Heart left ventricle (tissue), 16 donors: Measurements from ENCODE around the gene TOR4A. TPM values are rescaled to one million over a fixed set of nuclear protein-coding genes. Genes with fewer than 3 reads are reported as not detected.

Experiments used
- ATAC-seq, 4 donors: fragments of 200-7000 bp; cut with Tn5 transposase; one replicate each; pipeline ENCODE4 v1.9.1; 2020 to 2022; ENCODE audit warnings: moderate library complexity in 4 of 4, mild to moderate bottlenecking in 3 of 4, moderate number of reproducible peaks in 1 of 4
- DNase-seq, 5 donors: peaks; one replicate each; pipeline ENCODE4 v3.0.0-alpha.2; 2020
- H3K27ac ChIP-seq, 12 donors: fragments of 200-600 bp; sonication (generic) in 4 of 12; one replicate each; pipeline versions ENCODE4 v1.5.0 to v1.8.0; 2016 to 2022; ENCODE audit warnings: mild to moderate bottlenecking in 2 of 12
- H3K27me3 ChIP-seq, 9 donors: fragments of 200-600 bp; sonication (generic) in 2 of 9; one replicate each; pipeline versions ENCODE4 v1.5.1 to v1.8.0; 2016 to 2022; ENCODE audit warnings: mild to moderate bottlenecking in 3 of 9
- H3K36me3 ChIP-seq, 9 donors: fragments of 200-600 bp; sonication (generic) in 2 of 9; one replicate each; pipeline versions ENCODE4 v1.5.0 to v1.8.0; 2018 to 2022; ENCODE audit warnings: mild to moderate bottlenecking in 2 of 9
- H3K4me1 ChIP-seq, 12 donors: fragments of 200-600 bp; sonication (generic) in 4 of 12; one replicate each; pipeline versions ENCODE4 v1.5.0 to v1.8.0; 2016 to 2022; ENCODE audit warnings: mild to moderate bottlenecking in 3 of 12
- H3K4me3 ChIP-seq, 12 donors: fragments of 200-600 bp; sonication (generic) in 4 of 12; one replicate each; pipeline versions ENCODE4 v1.5.0 to v1.8.0; 2017 to 2022; ENCODE audit warnings: mild to moderate bottlenecking in 9 of 12, moderate library complexity in 4 of 12
- H3K9me3 ChIP-seq, 12 donors: fragments of 200-600 bp; sonication (generic) in 4 of 12; one replicate each; pipeline versions ENCODE4 v1.5.0 to v1.8.0; 2016 to 2022; ENCODE audit warnings: mild to moderate bottlenecking in 1 of 12
- CTCF ChIP-seq, 12 donors: fragments of 200-600 bp; sonication (generic) in 4 of 12; IDR thresholded peaks; one replicate each; pipeline versions ENCODE4 v1.5.0 to v1.8.0; 2018 to 2022; ENCODE audit warnings: antibody characterized with exemption in 12 of 12, mild to moderate bottlenecking in 5 of 12
- POLR2A ChIP-seq, 2 donors: fragments of 450-650 bp; IDR thresholded peaks; one replicate each; pipeline ENCODE4 v1.6.1; 2017; ENCODE audit warnings: antibody characterized with exemption in 2 of 2, mild to moderate bottlenecking in 2 of 2, moderate library complexity in 2 of 2
- WGBS, 4 donors: extraction: QIAGEN DNeasy Blood & Tissue Kit in 2 of 4; methylation state at CpG; one replicate each; pipeline versions ENCODE4 v1.1.5 to v1.1.7; 2013 to 2018; 5-methylcytosine and 5-hydroxymethylcytosine counted together
- intact Hi-C, 10 donors: fragments of 100-400 bp; cut with DNase I; formaldehyde crosslinking; loops; one replicate each; pipeline versions ENCODE4 v1.11.1 to v1.14.2; 2022
- polyA plus RNA-seq, 2 donors: library from polyadenylated mRNA; stranded (reverse); fragments of 200-250 nt; gene quantifications; one replicate each; pipeline ENCODE4 v1.2.3, GENCODE V29; 2013
- total RNA-seq, 9 donors: library from RNA; depleted of rRNA in 2 of 9; stranded (reverse); fragments of >200 nt in 2 of 9; fragmentation: NEBNext Ultra II Directional in 3 of 9; extraction: Animal tissue kit (Norgen Biotek cat#: 25700) in 3 of 9; gene quantifications; one replicate each; pipeline versions ENCODE4 v1.1.0 to v1.2.4, GENCODE V29; 2016 to 2023
- donor health status: ischemic (EF 13 %, LVEDD 7.1; RV severe dilation, severe dysfunction).
- donor health status: healthy with polysubstance abuse.
- donor health status: DM: no; HTN: yes; CAD: no.
- donor health status: DM: no; HTN: no; CAD: no.
- donor health status: ischemic (EF 25% LVEDD 6.9; RV normal size, moderate dysfunction).
- donor health status: ischemic (EF 25% LVEDD 5.7; RV mildly dilated, moderate dysfunction).
- donor health status: healthy.
- donor health status: DM: yes; HTN: yes; CAD: no.
- donor health status: ischemic (EF 35%, LVEDD 5.7; RV mildly dilated, moderate dysfunction).
- donor health status: nonischemic (EF 11% LVEDD 7.7; RV severe dilation, severe dysfunction).
- donor health status: DM: yes; HTN: yes; CAD: no.
- donor health status: PGD.
- donor health status: ischemic (EF 29% LVEDD 5.4; RV normal size, mild dysfunction).
- donor health status: nonischemic (EF 23%, LVEDD 6.1; RV moderate dilation, normal function).

Gene TOR4A
- total and polyA plus RNA-seq, 11 donors: 6.6 to 46.4 (median 16.4) TPM

- Histone ChIP-seq H3K9me3 (no peaks in the 10 kb centered on the region), H3K4me1 (peaks cover 0 to 76% (median 53%) of the 10 kb centered on the region in 12 donors), H3K36me3 (peaks cover 0 to 24% (median 18%) of the 10 kb centered on the region in 9 donors), H3K27me3 (no peaks in the 10 kb centered on the region), H3K27ac (peak overlapping the region; percentile 88 to 100 (median 98)), H3K4me3 (peak overlapping the region; percentile 54 to 97 (median 66))
- DNase-seq (peak; percentile 83 to 93 (median 88)), ATAC-seq (peak; percentile 16 to 65 (median 59))
- 0 to 1% (median 0%) methylated on average over 28 to 58 of the region's 58 CpGs for WGBS, 4 donors
- intact Hi-C loops: loop anchor here in 2 of 10 donors (2.0 kb wide), 1 partner anchor 36 kb away; the partner anchor contains the start of gene TOR4A (in 2 of the 2)
- peak in 4 of 12 donors; percentile 4 to 17 (median 6) for TF ChIP-seq CTCF (IDR thresholded peaks at IDR 0.05)
- TF ChIP-seq POLR2A (IDR thresholded peaks at IDR 0.05): peak in 1 of 2 donors; percentile 61
Measured at GRCh38 chr9:137240318-137240840, 37.1 kb upstream of the TOR4A start.

GRCh38 chr9:137240841-137241489 lies 36.6 kb upstream of the TOR4A start, which contains the start of gene TUBB4B:
Gene TUBB4B, plus strand, starts transcription at chr9:137241287. Its CDS starts 74 bp downstream, at chr9:137241361.
- TF ChIP-seq CTCF (IDR thresholded peaks at IDR 0.05) (peak in 4 of 12 donors; percentile 1 to 6 (median 2)), POLR2A (IDR thresholded peaks at IDR 0.05) (peak; percentile 57 to 97)
- Histone ChIP-seq H3K4me1 (peaks cover 0 to 73% (median 49%) of the 10 kb centered on the region in 12 donors), H3K27me3 (no peaks in the 10 kb centered on the region), H3K4me3 (peak within 1 kb of the TSS; percentile 70 to 97 (median 92)), H3K27ac (peak within 1 kb of the TSS; percentile 94 to 100 (median 98)), H3K9me3 (no peaks in the 10 kb centered on the region), H3K36me3 (peaks cover 0 to 24% (median 18%) of the 10 kb centered on the region in 9 donors)
- 0 to 1% (median 1%) methylated on average over 45 to 67 of the region's 67 CpGs for WGBS, 4 donors
- ATAC-seq: peak; percentile 86 to 94 (median 90)
- intact Hi-C loops: loop anchor here in 2 of 10 donors (1.0 to 2.0 kb wide), 2 partner anchors 14 to 36 kb away; partner anchors contain the start of genes TOR4A (in 2 of the 2) and NELFB (in 1 of the 2)
- DNase-seq: peak; percentile 99 to 100 (median 100)

GRCh38 chr9:137241490-137242268 lies 35.8 kb upstream of the TOR4A start:
- WGBS, 4 donors: 2 to 13% (median 4%) methylated on average over 3 to 83 of the region's 83 CpGs
- DNase-seq: peak; percentile 64 to 86 (median 73)
- H3K4me3 ChIP-seq: peak overlapping the region; percentile 70 to 97 (median 92)
- no peaks in the 10 kb centered on the region for H3K27me3 ChIP-seq
- intact Hi-C loops: loop anchor here in 2 of 10 donors (1.0 to 2.0 kb wide), 2 partner anchors 14 to 35 kb away; partner anchors contain the start of genes TOR4A (in 2 of the 2) and NELFB (in 1 of the 2)
- peaks cover 0 to 66% (median 43%) of the 10 kb centered on the region in 12 donors for H3K4me1 ChIP-seq
- no peak for TF ChIP-seq CTCF (IDR thresholded peaks at IDR 0.05)
- TF ChIP-seq POLR2A (IDR thresholded peaks at IDR 0.05): no peak
- H3K36me3 ChIP-seq: peaks cover 0 to 24% (median 18%) of the 10 kb centered on the region in 9 donors
- no peaks in the 10 kb centered on the region for H3K9me3 ChIP-seq
- ATAC-seq: peak in 2 of 4 donors; percentile 13 to 26
- peak overlapping the region; percentile 90 to 97 (median 94) for H3K27ac ChIP-seq
